Activated CD4-positive, alpha-beta T cell treated with anti-CD3 and anti-CD28 coated beads, Interleukin-2, amount 50 U/mL, for 24 hours (primary cell): Measurements from ENCODE around the gene GALR2.
"Not testable (repeated sequence)": the region's sequence is repeated elsewhere in the genome, so short reads cannot be mapped to it uniquely, and the experiment has no call there.

Source experiments
- DNase-seq, 2 donors: peaks; one replicate each; pipeline ENCODE4 v3.0.0-alpha.2; 2020; ENCODE audit warnings: low read depth in 1 of 2, low spot score in 1 of 2

GALR2 gene, protein sequence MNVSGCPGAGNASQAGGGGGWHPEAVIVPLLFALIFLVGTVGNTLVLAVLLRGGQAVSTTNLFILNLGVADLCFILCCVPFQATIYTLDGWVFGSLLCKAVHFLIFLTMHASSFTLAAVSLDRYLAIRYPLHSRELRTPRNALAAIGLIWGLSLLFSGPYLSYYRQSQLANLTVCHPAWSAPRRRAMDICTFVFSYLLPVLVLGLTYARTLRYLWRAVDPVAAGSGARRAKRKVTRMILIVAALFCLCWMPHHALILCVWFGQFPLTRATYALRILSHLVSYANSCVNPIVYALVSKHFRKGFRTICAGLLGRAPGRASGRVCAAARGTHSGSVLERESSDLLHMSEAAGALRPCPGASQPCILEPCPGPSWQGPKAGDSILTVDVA

DNA sequence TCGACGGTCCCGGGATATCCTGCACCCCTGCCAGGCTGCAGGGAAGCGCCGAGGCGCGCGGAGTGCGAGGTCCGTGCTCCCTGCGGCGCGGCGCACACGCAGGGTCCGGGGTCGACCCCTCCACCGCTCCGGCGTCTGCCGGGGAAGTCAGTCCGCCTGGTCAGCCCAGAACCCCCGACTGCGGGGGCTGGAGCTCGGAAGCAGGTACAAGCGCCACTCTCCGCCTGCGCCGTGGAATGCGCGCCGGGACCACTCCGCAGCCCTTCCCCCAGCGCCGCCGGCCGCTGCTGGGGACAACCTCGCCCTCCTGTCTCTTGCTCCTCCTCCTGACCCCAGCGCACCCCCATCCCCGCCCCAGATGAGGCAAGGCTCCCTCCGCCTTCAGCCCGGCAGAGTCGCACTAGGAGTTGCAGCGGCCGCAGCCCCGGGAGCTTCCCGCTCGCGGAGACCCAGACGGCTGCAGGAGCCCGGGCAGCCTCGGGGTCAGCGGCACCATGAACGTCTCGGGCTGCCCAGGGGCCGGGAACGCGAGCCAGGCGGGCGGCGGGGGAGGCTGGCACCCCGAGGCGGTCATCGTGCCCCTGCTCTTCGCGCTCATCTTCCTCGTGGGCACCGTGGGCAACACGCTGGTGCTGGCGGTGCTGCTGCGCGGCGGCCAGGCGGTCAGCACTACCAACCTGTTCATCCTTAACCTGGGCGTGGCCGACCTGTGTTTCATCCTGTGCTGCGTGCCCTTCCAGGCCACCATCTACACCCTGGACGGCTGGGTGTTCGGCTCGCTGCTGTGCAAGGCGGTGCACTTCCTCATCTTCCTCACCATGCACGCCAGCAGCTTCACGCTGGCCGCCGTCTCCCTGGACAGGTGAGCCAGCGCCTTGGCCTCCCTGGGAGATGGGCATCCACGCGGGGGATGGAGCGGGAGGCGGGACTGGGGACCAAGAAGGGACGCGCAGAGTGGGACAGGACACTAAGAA is at the start of gene GALR2:
Gene GALR2 (plus strand): TSS at position 392 of the 974 bp plus-strand sequence. CDS start 103 bp downstream, at position 495.
- no peak for DNase-seq

DNA sequence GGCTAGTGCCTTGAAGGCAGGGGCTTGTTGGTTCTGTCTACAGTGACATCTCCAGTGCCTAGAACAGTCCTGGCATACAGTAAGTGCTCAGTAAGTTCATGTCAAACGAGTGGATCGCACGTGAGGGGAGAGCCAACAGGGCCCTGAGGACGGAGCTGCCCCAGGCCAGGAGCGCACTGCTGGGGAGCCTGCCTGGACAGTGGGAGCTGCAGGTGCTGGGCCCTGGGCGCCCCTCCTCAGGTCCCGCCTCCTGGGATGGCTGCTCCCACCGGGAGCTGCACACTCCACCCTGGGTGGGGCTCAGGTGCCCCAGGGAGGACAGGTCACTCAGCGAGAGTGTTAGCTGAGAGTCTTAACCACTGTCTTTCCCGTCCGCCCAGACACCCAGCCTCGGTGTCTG is 49.3 kb upstream of the GALR2 start:
- DNase-seq = no peak

GRCh38 chr17:76026714-76027158 is 47.8 kb upstream of the GALR2 start:
- no peak for DNase-seq

DNA sequence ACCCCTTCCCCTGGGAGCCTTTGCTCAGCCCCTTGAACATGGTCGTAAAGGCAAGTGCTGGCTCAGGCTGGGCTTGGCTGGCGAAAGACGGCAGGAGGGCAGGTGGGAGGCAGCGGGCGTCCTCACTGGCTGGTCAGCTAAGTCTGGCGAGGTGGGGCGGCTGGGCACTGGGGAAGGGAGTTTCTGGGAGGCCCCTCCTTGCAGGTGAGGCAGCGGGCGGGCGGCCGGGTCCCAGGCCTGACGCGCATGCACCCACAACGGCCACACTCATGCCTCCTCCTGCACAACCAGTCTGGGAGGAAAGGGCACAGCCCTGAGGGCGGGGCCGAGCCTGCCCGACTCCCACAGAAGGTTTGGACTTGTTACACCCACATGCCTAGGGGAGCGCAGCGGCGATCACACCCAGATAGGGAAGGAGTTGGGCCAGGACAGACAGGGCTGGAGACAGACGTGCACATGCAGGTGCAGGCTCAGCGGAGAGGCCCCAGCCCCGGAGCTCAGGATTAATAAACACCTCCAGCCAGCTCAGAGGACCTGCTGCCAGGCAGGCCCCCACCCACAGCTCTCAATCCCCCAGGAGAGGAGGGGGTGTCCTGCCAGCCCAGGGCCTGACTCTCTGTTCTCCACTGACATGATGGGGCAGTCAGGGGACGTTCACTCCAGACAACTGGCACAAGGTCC is 47.3 kb upstream of the GALR2 start, which contains the start of gene EVPL:
Gene EVPL (minus strand): TSS at position 148 of the 681 bp plus-strand sequence. CDS start 108 bp downstream, at position 40.
- no peak for DNase-seq

GRCh38 chr17:76032073-76032779 is 42.4 kb upstream of the GALR2 start:
- DNase-seq = no peak

DNA sequence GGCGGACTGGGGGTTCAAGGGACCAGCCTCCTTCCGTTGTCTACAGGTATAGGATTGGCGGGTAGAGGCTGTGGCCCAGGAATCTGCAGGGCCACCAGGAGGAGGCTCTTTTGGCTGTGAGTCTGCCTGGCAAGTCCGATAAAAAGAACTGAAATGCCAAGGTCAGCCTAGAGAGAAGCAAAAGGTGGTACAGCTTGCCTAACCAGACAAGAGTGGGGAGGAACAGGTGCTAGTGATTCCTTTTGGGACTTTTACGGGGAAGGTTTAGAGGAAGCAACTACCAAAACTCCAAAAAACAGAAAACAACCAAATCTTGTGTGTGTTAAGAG is 41.8 kb upstream of the GALR2 start:
- DNase-seq = no peak

GRCh38 chr17:76033139-76033538 is 41.4 kb upstream of the GALR2 start:
- no peak for DNase-seq

DNA sequence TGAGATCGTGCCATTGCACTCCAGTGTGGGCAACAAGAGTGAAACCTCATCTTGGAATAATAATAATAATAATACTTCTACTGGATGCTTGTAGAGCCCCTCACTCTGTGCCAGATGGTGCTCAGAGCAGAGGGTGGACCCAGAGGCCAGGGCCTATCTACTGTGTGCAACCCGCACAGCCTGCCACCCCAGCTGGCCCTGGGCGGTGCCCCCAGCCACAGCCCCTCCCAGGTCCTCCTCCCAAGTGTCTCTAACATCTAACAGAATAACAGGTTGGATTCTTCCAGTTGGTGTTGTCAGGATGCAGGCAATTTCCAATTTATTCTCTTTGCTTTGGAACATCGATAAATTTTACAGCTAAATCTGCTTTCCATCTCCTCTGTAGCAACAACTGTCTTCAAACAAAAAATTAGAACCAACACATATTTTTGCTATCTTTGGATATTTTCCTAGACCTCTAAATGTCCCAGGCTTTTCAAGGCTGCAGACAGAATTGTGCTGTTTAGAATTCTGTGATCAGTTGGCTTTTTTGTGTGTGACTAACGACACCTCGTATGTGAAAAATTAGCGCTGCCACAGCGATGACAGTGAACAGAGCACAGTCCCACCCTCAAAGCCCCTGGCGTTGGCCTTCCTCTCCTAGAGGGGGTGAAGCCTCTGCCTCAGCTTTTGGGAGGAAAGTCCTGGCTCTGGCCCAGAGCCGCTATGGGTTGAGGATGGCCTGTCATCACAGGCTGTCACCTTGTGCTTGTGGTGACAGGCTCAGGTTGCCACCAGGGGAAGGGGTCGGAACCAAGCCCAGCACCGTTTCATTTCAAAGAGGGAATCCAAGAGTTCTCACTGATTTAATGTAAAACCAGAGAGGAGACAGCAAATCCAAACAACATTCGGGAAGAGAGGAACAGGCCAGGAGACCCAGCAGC is 39.9 kb upstream of the GALR2 start:
- DNase-seq = no peak

- no peak for DNase-seq
These were observed 37.9 kb upstream of the GALR2 start for GRCh38 chr17:76036497-76037261.

- no peak for DNase-seq
These were observed 36.5 kb upstream of the GALR2 start for GRCh38 chr17:76038050-76038449.

DNA sequence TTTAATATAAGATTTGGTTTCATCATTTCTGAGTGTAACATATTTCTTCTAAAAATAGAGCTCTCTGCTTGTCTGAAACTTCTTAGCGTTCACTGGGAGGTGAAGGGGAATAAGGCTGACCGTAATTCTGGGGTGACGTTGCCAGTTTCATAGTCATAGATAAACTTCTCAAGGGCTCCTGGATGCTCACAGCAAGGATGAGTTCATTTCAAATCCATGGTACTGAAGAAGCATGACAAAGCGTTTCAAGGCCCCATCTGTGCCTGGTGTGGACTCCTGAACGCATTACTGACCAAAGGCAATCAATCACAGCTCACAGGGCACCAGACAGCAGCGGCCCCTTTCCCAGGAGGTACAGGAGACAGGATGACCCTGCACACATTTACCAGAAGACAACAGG is 35.5 kb upstream of the GALR2 start:
- DNase-seq = no peak

GRCh38 chr17:76040376-76040775 is 34.2 kb upstream of the GALR2 start:
- no peak for DNase-seq

DNA sequence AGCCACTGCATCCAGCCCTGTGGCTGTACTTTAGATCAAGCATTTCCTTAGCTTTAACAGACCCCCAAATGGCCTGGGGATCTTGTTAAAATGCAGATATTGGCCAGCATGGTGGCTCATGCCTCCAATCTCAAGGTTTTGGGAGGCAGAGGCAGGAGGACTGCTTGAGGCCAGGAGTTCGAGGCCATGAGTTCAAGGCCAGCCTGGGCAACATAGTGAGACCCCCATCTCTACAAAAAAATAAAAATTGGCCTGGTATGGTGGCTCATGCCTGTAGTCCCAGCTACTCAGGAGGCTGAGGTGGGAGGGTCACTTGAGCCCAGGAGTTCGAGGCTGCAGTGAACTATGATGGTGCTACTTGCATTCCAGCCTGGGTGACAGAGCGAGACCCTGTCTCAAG is 31.7 kb upstream of the GALR2 start:
- not testable (repeated sequence) for DNase-seq

GRCh38 chr17:76044475-76045007 is 30.0 kb upstream of the GALR2 start:
- not testable (repeated sequence) for DNase-seq

DNA sequence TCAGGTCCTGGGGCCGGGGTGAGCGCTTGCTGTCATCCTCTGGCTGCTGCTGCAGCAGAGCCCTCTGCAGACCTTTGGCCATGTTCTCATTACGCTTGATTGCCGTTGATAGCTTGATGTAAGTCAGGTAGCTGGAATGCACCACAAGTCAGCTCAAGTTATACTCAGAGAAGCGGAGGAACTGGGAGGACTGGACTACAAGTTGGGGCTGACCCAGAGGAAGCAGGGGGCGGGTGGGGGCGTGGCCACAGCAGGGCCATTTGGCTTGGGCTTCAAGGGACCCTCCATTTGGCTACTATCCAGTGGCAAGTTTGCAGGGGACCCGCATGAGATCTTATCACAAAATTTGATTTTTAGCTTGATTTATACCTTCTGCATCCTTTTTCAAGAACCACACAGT is 28.5 kb upstream of the GALR2 start:
- DNase-seq = no peak

- DNase-seq = no peak
These were observed 26.5 kb upstream of the GALR2 start for GRCh38 chr17:76048025-76048605.

GRCh38 chr17:76048711-76049110 is 25.9 kb upstream of the GALR2 start:
- DNase-seq = no peak

- DNase-seq = no peak
These were observed 25.3 kb upstream of the GALR2 start for GRCh38 chr17:76049239-76049638.
